ENCODE results near the gene OGFOD3. TPM values are rescaled to one million over a fixed set of nuclear protein-coding genes. Genes with fewer than 3 reads are reported as not detected.

Gene OGFOD3
- total RNA-seq, 4 donors from 2014 or later = 7.9 to 27.5 (median 25.9) TPM

DNA sequence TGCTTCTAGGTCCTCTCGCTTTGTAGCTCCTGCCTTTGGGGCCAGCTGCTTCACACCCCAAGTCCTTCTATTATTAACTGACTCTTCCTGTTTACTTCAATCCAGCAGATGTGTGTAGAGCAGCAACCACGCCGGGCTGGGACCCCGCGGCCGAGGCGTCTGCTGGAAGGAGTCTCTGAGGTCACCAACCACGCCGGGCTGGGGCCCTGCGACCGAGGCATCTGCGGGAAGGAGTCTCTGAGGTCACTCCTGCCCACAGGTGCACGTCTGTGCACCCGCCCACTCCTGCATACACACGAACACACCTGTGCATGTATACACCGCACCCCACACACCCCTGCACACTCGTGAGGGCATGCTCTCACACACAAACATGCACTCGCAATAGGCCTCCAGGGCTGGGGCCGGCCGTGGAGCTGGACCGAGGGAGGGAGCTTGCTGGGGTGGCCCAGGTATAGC lies 67.1 kb downstream of the OGFOD3 start:
- WGBS, 2 donors (ENCODE audit: low coverage in 1 of 2) = 45% methylated on average over 21 of the region's 21 CpGs; no CpG with 5 or more reads in 1 of the 2 donors
- no peak for DNase-seq
- Histone ChIP-seq H3K27me3 (peaks cover 31% of the 10 kb centered on the region), H3K36me3 (no peaks in the 10 kb centered on the region), H3K4me3 (no peak overlapping the region), H3K4me1 (peaks cover 0 to 17% (median 7%) of the 10 kb centered on the region in 4 donors), H3K27ac (peak overlapping the region in 1 of 4 donors; percentile 5), H3K9me3 (no peaks in the 10 kb centered on the region)
- TF ChIP-seq, protein P1, sequence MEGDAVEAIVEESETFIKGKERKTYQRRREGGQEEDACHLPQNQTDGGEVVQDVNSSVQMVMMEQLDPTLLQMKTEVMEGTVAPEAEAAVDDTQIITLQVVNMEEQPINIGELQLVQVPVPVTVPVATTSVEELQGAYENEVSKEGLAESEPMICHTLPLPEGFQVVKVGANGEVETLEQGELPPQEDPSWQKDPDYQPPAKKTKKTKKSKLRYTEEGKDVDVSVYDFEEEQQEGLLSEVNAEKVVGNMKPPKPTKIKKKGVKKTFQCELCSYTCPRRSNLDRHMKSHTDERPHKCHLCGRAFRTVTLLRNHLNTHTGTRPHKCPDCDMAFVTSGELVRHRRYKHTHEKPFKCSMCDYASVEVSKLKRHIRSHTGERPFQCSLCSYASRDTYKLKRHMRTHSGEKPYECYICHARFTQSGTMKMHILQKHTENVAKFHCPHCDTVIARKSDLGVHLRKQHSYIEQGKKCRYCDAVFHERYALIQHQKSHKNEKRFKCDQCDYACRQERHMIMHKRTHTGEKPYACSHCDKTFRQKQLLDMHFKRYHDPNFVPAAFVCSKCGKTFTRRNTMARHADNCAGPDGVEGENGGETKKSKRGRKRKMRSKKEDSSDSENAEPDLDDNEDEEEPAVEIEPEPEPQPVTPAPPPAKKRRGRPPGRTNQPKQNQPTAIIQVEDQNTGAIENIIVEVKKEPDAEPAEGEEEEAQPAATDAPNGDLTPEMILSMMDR (IDR thresholded peaks at IDR 0.05) = no peak
- TF ChIP-seq POLR2A (IDR thresholded peaks at IDR 0.05) = no peak
- in situ Hi-C loops (cut with MboI; ENCODE audit: low pct_ligation_motif_present in 1 of 4, low pct_unique_long_range_greater_than_20kb in 1 of 4, low sequenced_read_pairs in 3 of 4) = loop anchor here in 2 of 4 donors (5.0 to 10.0 kb wide), 3 partner anchors 64 to 204 kb away; partner anchors contain the start of genes HEXD (in 2 of the 2) and OGFOD3 (in 2 of the 2)
- intact Hi-C loops (cut with DNase I; ENCODE audit: low total_unique reads) = loop anchor here (5.0 kb wide), 1 partner anchor 421 kb away; no protein-coding TSS in a partner anchor

DNA sequence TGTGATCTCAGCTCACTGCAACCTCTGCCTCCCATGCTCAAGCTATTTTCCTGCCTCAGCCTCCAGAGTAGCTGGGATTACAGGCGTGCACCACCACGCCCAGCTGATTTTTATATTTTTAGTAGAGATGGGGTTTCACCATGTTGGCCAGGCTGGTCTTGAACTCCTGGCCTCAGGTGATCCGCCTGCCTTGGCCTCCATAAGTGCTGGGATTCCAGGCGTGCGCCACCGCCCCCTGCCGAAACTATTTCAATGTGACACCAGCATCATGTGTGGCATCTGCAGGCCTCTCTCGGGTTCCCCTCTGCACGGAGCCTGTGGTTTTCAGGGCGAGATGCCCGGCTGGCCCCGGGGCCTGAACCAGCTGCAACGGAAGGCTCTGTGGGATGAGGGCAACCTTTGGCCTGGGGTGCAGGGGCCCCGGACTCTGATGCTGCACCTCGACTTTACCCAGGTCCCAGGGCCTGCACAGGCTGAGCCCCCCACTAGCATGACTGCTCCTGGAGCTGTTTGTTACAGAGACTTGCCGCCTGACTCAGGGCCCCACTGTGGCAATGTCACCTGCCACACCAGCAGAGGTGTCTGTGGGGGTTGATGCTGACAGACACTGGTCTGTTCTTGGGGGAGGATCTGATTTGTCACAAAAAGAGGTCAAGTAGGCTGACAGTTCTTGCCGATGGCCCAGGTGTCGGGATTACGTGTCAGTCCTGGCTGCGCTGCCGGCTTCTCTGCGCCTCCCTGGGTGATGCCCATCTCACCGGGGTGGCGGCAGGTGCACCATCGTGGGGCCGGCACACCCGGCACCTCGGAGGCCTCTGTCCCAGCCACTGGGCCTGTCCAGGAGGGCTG lies 68.0 kb downstream of the OGFOD3 start:
- Histone ChIP-seq H3K36me3 (no peaks in the 10 kb centered on the region), H3K4me3 (no peak overlapping the region), H3K4me1 (peaks cover 0 to 25% (median 11%) of the 10 kb centered on the region in 4 donors), H3K27me3 (peaks cover 22% of the 10 kb centered on the region), H3K27ac (no peak overlapping the region), H3K9me3 (no peaks in the 10 kb centered on the region)
- in situ Hi-C loops (cut with MboI; ENCODE audit: low pct_ligation_motif_present in 1 of 4, low pct_unique_long_range_greater_than_20kb in 1 of 4, low sequenced_read_pairs in 3 of 4) (loop anchor here in 2 of 4 donors (5.0 to 10.0 kb wide), 3 partner anchors 64 to 204 kb away; partner anchors contain the start of genes HEXD (in 2 of the 2) and OGFOD3 (in 2 of the 2)), intact Hi-C loops (cut with DNase I; ENCODE audit: low total_unique reads) (loop anchor here (5.0 kb wide), 1 partner anchor 422 kb away; no protein-coding TSS in a partner anchor)
- 83% methylated on average over 24 of the region's 28 CpGs; no CpG with 5 or more reads in 1 of the 2 donors for WGBS, 2 donors (ENCODE audit: low coverage in 1 of 2)
- no peak for TF ChIP-seq POLR2AphosphoS5 (IDR thresholded peaks at IDR 0.05)
- DNase-seq = peak; percentile 58

- in situ Hi-C loops (cut with MboI; ENCODE audit: low pct_ligation_motif_present in 1 of 4, low pct_unique_long_range_greater_than_20kb in 1 of 4, low sequenced_read_pairs in 3 of 4) (no loop called here), intact Hi-C loops (cut with DNase I; ENCODE audit: low total_unique reads) (no loop called here)
- Histone ChIP-seq H3K27me3 (peaks cover 17% of the 10 kb centered on the region), H3K36me3 (no peaks in the 10 kb centered on the region), H3K4me3 (no peak overlapping the region), H3K4me1 (peaks cover 0 to 25% (median 11%) of the 10 kb centered on the region in 4 donors), H3K27ac (no peak overlapping the region), H3K9me3 (no peaks in the 10 kb centered on the region)
- no peak for DNase-seq
- 32 to 40% methylated on average over 5 to 11 of the region's 11 CpGs for WGBS, 2 donors (ENCODE audit: low coverage in 1 of 2)
- TF ChIP-seq EP300 (IDR thresholded peaks at IDR 0.05; ENCODE audit: low read depth) (no peak), POLR2A (IDR thresholded peaks at IDR 0.05) (no peak), POLR2AphosphoS5 (IDR thresholded peaks at IDR 0.05) (no peak)
- TF ChIP-seq, protein P1 (IDR thresholded peaks at IDR 0.05) = no peak
These were observed 69.1 kb downstream of the OGFOD3 start for GRCh38 chr17:82349287-82349701.

- no peak for TF ChIP-seq POLR2A (IDR thresholded peaks at IDR 0.05)
- TF ChIP-seq POLR2AphosphoS5 (IDR thresholded peaks at IDR 0.05) = no peak
- TF ChIP-seq, protein P1 (IDR thresholded peaks at IDR 0.05) = no peak
- TF ChIP-seq EP300 (IDR thresholded peaks at IDR 0.05; ENCODE audit: low read depth) = no peak
- Histone ChIP-seq H3K4me3 (no peak overlapping the region), H3K4me1 (peaks cover 0 to 25% (median 11%) of the 10 kb centered on the region in 4 donors), H3K9me3 (no peaks in the 10 kb centered on the region), H3K27ac (no peak overlapping the region), H3K36me3 (no peaks in the 10 kb centered on the region), H3K27me3 (peaks cover 17% of the 10 kb centered on the region)
- intact Hi-C loops (cut with DNase I; ENCODE audit: low total_unique reads) = no loop called here
- no peak for DNase-seq
- whole genome bisulfite sequencing, 2 donors (ENCODE audit: low coverage in 1 of 2) = 43 to 65% methylated on average over 6 to 11 of the region's 11 CpGs
- in situ Hi-C loops (cut with MboI; ENCODE audit: low pct_ligation_motif_present in 1 of 4, low pct_unique_long_range_greater_than_20kb in 1 of 4, low sequenced_read_pairs in 3 of 4) = no loop called here
These were observed 69.5 kb downstream of the OGFOD3 start for GRCh38 chr17:82348866-82349265.

All from transverse colon (tissue), 4 donors.